Nephron (organoid): ENCODE data around the gene PDGFRA.
"Not testable (repeated sequence)": the region's sequence is repeated elsewhere in the genome, so short reads cannot be mapped to it uniquely, and the experiment has no call there.

Experiments
- H3K27ac Mint-ChIP-seq, 3 experiments: 2 replicates each; pipeline ENCODE4 v1.8.0; 2020; ENCODE audit warnings: mixed read lengths in 3 of 3, mild to moderate bottlenecking in 2 of 3, moderate library complexity in 1 of 3
- H3K27me3 Mint-ChIP-seq: 2 replicates; pipeline ENCODE4 v1.8.0; 2021; ENCODE audit warnings: low read depth, mild to moderate bottlenecking, moderate library complexity, mixed read lengths
- H3K36me3 Mint-ChIP-seq: 2 replicates; pipeline ENCODE4 v1.8.0; 2020; ENCODE audit warnings: low read depth, mixed read lengths
- H3K4me1 Mint-ChIP-seq: 2 replicates; pipeline ENCODE4 v1.8.0; 2020; ENCODE audit warnings: mixed read lengths
- H3K4me3 Mint-ChIP-seq, 3 experiments: 2 replicates each; pipeline ENCODE4 v1.8.0; 2020; ENCODE audit warnings: mild to moderate bottlenecking in 3 of 3, mixed read lengths in 3 of 3, moderate library complexity in 2 of 3
- H3K9me3 Mint-ChIP-seq: 2 replicates; pipeline ENCODE4 v1.8.0; 2020; ENCODE audit warnings: mixed read lengths
- TF ChIP-seq, protein P1 (sequence below), 3 experiments: fragments of 200-600 bp; sonication (generic); IDR thresholded peaks; one replicate each; pipeline ENCODE4 v1.5.0; 2021; ENCODE audit warnings: antibody characterized with exemption in 3 of 3; ENCODE audit not compliant: unreplicated experiment in 3 of 3

PDGFRA gene

DNA sequence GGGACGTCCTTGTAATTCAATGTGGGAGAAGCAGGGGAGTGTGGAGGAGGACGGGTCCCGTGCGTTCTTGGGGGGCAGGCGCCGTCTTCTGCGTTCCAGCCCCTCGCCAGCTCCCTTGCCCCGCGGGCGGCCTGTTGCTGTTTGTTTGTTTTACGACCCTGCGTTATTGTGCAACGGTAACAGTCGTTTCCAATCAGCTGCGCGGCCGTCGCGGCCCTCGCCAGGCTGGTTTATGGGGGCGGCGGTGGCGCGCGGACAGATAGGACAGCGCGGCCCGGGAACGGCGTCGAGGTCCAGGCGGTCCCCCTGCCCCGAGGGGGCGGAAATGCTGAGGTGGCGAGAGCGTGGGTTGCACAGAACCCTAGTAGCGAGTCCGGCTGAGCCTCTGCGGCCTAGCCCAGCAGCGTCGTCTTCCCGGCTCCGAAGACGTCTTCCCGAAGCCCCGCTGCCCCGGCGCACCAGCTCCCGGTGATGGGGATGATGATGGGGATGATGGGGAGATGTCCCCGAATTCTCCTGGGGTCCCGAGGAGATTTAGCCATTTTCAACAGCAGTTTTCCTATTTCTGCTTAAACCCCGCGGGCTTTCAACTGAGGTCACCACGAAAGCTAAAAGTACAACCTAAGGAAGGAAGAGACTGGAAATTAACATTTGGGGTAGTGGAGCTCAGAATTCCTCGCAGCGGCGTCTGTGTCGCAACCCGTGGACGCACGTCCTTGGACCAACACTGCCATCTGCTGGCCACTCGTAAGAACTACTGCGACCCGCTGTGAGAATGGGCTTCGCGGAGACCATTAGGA, 4.8 kb downstream of the PDGFRA start:
- TF ChIP-seq, protein P1, sequence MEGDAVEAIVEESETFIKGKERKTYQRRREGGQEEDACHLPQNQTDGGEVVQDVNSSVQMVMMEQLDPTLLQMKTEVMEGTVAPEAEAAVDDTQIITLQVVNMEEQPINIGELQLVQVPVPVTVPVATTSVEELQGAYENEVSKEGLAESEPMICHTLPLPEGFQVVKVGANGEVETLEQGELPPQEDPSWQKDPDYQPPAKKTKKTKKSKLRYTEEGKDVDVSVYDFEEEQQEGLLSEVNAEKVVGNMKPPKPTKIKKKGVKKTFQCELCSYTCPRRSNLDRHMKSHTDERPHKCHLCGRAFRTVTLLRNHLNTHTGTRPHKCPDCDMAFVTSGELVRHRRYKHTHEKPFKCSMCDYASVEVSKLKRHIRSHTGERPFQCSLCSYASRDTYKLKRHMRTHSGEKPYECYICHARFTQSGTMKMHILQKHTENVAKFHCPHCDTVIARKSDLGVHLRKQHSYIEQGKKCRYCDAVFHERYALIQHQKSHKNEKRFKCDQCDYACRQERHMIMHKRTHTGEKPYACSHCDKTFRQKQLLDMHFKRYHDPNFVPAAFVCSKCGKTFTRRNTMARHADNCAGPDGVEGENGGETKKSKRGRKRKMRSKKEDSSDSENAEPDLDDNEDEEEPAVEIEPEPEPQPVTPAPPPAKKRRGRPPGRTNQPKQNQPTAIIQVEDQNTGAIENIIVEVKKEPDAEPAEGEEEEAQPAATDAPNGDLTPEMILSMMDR (IDR thresholded peaks at IDR 0.05; ENCODE audit: unreplicated experiment in 3 of 3) = peak; percentile 91 to 97 (median 93)
- Mint-ChIP-seq H3K4me3 (peak overlapping the region; percentile 92 to 95 (median 95)), H3K36me3 (peaks cover 72% of the 10 kb centered on the region), H3K27me3 (peaks cover 52% of the 10 kb centered on the region), H3K9me3 (peaks cover 13% of the 10 kb centered on the region), H3K27ac (peak overlapping the region; percentile 81 to 99 (median 91)), H3K4me1 (peaks cover 21% of the 10 kb centered on the region)

DNA sequence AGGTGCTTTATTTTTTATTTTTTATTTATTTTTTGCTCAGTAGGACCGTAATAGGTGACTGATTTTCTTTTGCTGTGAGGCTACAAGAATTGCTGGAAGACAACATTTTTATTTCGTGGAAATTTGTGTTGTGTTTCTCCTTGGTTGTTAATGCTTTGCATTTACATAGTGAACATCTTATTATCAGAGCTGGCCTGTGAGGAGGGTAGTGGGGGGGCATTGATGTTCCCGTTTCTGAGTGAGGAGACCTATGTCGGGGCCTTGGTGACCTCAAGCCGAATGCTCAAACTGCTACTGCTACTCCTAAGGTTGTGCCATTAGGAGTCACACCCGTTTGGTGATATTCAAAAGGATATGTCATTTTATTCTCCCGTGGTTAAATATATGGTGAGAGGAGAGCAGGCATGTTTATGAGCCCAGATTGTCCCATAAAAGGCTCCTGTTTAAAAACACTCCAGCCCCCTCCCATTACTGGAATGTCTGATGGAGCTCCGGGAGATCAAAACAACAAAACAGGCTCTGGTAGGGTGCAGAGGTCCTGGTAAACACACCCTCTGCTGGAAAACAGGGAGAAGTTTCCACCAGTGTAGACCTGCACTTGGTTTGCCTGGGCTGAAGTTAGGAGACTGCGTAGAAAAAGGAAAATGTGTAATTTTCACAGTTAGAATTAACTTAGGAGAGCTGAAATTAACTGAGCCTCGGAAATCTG, 5.6 kb downstream of the PDGFRA start:
- H3K27ac Mint-ChIP-seq = peak overlapping the region; percentile 81 to 99 (median 91)
- H3K4me3 Mint-ChIP-seq = peak overlapping the region; percentile 92 to 95 (median 95)
- H3K9me3 Mint-ChIP-seq = peaks cover 15% of the 10 kb centered on the region
- TF ChIP-seq, protein P1 (IDR thresholded peaks at IDR 0.05; ENCODE audit: unreplicated experiment in 3 of 3) = peak in 1 of 3 experiments; percentile 40
- peaks cover 74% of the 10 kb centered on the region for H3K36me3 Mint-ChIP-seq
- H3K27me3 Mint-ChIP-seq = peaks cover 44% of the 10 kb centered on the region
- peaks cover 21% of the 10 kb centered on the region for H3K4me1 Mint-ChIP-seq

DNA sequence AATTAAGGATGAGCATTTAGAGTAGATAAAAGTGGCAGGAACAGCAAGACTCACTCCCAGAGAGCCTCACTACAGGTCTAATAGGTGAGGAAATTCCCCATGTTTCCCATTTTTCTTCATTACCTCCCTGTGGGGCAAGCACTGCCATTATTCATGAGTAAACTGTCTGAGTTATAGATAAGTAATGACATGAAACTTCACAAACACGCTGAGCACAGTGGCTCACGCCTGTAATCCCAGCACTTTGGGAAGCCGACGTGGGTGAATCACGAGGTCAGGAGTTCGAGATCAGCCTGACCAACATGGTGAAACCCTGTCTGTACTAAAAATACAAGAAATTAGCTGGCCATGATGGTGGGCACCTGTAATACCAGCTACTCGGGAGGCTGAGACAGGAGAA, 7.2 kb downstream of the PDGFRA start:
- Mint-ChIP-seq H3K4me1 (peaks cover 21% of the 10 kb centered on the region), H3K36me3 (peaks cover 78% of the 10 kb centered on the region), H3K9me3 (peaks cover 26% of the 10 kb centered on the region), H3K27me3 (peaks cover 28% of the 10 kb centered on the region), H3K4me3 (peak overlapping the region; percentile 92 to 95 (median 95)), H3K27ac (peak overlapping the region in 2 of 3 experiments; percentile 25 to 73)

DNA sequence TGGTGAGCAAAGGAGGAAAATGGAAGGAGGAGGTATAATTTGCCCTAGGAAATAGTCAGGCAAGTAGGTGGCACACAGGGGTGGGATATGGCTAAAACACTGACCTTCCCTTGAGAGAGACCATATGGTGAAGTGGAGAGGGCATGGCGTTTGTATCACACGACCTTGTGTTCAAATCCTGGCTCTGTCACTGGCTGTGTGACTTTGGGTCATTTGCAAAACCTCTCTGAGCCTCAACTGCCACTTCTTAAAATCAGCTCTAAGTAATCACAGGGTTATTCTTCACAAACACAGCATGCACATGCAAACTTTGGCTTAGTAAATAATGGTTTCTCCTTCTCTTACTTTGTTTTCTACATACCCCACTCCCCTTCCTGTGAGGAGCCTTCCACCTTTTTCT, 8.7 kb downstream of the PDGFRA start:
- peak overlapping the region; percentile 48 to 73 (median 59) for H3K27ac Mint-ChIP-seq
- H3K9me3 Mint-ChIP-seq = peaks cover 30% of the 10 kb centered on the region
- peaks cover 21% of the 10 kb centered on the region for H3K4me1 Mint-ChIP-seq

DNA sequence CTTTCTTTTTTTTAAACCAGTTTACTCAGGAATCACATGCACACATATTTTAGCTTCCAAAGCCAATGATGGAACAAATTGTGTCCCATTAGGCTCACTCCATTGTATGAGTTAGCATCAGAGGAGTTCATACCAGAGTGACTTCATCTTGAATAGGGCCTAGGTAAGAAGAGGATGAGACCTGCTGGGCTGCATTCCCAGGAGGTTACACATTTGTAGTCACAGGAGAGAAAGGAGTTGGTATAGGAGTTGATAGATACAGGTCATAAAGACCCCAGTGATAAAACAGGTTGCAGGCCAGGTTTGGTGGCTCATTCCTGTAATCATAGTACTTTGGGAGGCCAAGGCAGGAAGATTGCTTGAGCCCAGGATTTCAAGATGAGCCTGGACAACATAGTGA, 9.3 kb downstream of the PDGFRA start:
- peak overlapping the region in 2 of 3 experiments; percentile 23 to 47 for H3K4me3 Mint-ChIP-seq
- TF ChIP-seq, protein P1 (IDR thresholded peaks at IDR 0.05; ENCODE audit: unreplicated experiment in 3 of 3) = no peak
- H3K27ac Mint-ChIP-seq = peak overlapping the region in 1 of 3 experiments; percentile 14
- H3K4me1 Mint-ChIP-seq = peaks cover 21% of the 10 kb centered on the region
- peaks cover 86% of the 10 kb centered on the region for H3K36me3 Mint-ChIP-seq
- H3K9me3 Mint-ChIP-seq = peaks cover 35% of the 10 kb centered on the region
- peaks cover 15% of the 10 kb centered on the region for H3K27me3 Mint-ChIP-seq

More for the DNA sequence above, 8.7 kb downstream of the PDGFRA start:
- Mint-ChIP-seq H3K36me3 (peaks cover 79% of the 10 kb centered on the region), H3K27me3 (peaks cover 13% of the 10 kb centered on the region), H3K4me3 (peak overlapping the region in 2 of 3 experiments; percentile 47 to 95)
- TF ChIP-seq, protein P1 (IDR thresholded peaks at IDR 0.05; ENCODE audit: unreplicated experiment in 3 of 3) = no peak

DNA sequence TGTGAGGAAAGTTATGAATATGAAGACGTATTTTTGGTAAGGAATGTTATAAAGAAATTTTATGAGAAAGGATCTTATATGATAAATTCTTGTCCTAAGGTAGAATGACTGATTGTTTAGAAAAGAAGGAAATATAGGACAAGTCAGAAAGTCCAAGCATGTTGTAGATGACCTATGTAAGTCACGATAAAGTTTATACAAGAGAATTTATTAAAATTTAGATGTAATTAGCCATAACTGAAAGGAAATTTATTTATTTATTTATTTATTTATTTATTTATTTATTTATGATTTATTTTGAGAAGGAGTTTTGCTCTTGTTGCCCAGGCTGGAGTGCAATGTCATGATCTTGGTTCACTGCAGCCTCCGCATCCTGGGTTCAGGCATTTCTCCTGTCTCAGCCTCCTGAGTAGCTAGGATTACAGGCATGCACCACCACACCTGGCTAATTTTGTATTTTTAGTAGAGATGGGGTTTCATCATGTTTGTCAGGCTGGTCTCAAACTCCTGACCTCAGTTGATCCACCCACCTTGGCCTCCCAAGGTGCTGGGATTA, 12.3 kb downstream of the PDGFRA start:
- not testable (repeated sequence) for H3K27me3 Mint-ChIP-seq, H3K4me1 Mint-ChIP-seq, H3K4me3 Mint-ChIP-seq, H3K27ac Mint-ChIP-seq
- Mint-ChIP-seq H3K9me3 (peaks cover 50% of the 10 kb centered on the region), H3K36me3 (peaks cover 88% of the 10 kb centered on the region)

DNA sequence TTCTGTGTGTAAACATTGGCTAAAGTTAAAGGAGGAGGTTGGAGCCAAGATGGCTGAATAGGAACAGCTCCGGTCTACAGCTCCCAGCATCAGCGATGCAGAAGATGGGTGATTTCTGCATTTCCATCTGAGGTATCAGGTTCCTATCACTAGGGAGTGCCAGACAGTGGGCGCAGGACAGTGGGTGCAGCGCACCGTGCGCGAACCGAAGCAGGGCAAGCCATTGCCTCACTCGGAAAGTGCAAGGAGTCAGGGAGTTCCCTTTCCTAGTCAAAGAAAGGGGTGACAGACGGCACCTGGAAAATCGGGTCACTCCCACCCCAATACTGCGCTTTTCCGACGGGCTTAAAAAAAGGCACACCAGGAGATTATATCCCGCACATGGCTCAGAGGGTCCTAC, 14.4 kb downstream of the PDGFRA start:
- H3K27me3 Mint-ChIP-seq, H3K27ac Mint-ChIP-seq, H3K4me3 Mint-ChIP-seq, H3K4me1 Mint-ChIP-seq: not testable (repeated sequence)
- Mint-ChIP-seq H3K9me3 (peaks cover 50% of the 10 kb centered on the region), H3K36me3 (peaks cover 80% of the 10 kb centered on the region)

DNA sequence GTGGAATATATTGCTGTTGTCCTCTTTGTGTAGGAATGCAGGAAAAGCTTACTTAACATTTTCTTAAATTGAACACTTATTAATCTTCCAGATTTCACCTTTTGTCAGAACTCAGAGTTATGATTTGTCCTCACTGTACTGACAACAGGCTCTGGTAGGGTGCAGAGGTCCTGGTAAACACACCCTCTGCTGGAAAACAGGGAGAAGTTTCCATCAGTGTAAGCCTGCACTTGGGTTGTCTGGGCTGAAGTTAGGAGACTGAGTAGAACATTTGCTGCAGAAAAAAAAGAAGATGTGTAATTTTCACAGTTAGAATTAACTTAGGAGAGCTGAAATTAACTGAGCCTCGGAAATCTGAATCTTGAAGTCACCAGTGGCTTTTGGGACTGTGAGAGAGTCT, 23.2 kb downstream of the PDGFRA start:
- H3K9me3 Mint-ChIP-seq = peaks cover 17% of the 10 kb centered on the region
- H3K4me1 Mint-ChIP-seq = peaks cover 11% of the 10 kb centered on the region
- H3K27me3 Mint-ChIP-seq = not testable (repeated sequence)

More for the DNA sequence above, 23.2 kb downstream of the PDGFRA start:
- not testable (repeated sequence) for H3K27ac Mint-ChIP-seq, H3K4me3 Mint-ChIP-seq
- peaks cover 57% of the 10 kb centered on the region for H3K36me3 Mint-ChIP-seq
